DND-41 (cell line): ENCODE data around the gene AIFM1.

Experiments used
- ATAC-seq: fragments of 200-7000 bp; cut with Tn5 transposase; 3 replicates; pipeline ENCODE4 v1.9.1; 2021; ENCODE audit warnings: low read depth; ENCODE audit not compliant: insufficient read depth
- DNase-seq: peaks from one replicate; pipeline ENCODE4 v3.0.0-alpha.2; 2020
- H2AFZ ChIP-seq: 2 replicates; pipeline ENCODE4 v1.6.0; 2012; ENCODE audit warnings: low read depth, low read length
- H3K27ac ChIP-seq: 2 replicates; pipeline ENCODE4 v1.5.1; 2012; ENCODE audit warnings: low read length, inconsistent platforms
- H3K27me3 ChIP-seq: fragments of 200-600 bp; sonication (generic); 2 replicates; pipeline ENCODE4 v1.6.0; 2012; ENCODE audit warnings: low read length, mild to moderate bottlenecking, inconsistent platforms; ENCODE audit not compliant: insufficient read depth, poor library complexity
- H3K36me3 ChIP-seq: 2 replicates; pipeline ENCODE4 v1.5.1; 2012; ENCODE audit warnings: low read length, inconsistent platforms; ENCODE audit not compliant: insufficient read depth
- H3K4me1 ChIP-seq: 2 replicates; pipeline ENCODE4 v1.5.1; 2012; ENCODE audit warnings: mild to moderate bottlenecking, low read length; ENCODE audit not compliant: insufficient read depth
- H3K4me2 ChIP-seq: 2 replicates; pipeline ENCODE4 v1.6.0; 2012; ENCODE audit warnings: mild to moderate bottlenecking, moderate library complexity, low read length, inconsistent platforms; ENCODE audit not compliant: insufficient read depth
- H3K4me3 ChIP-seq, 2 experiments: fragments of 200-600 bp in 1 of 2; shearing (Covaris generic) in 1 of 2; 2 replicates each; pipeline ENCODE4 v1.5.1; 2012 to 2016; ENCODE audit warnings: inconsistent platforms in 2 of 2, low read length in 2 of 2, mild to moderate bottlenecking in 2 of 2, low read depth in 1 of 2, moderate library complexity in 1 of 2
- H3K79me2 ChIP-seq: 2 replicates; pipeline ENCODE4 v1.6.0; 2012; ENCODE audit warnings: low read length, inconsistent platforms; ENCODE audit not compliant: insufficient read depth
- H3K9ac ChIP-seq: 2 replicates; pipeline ENCODE4 v1.6.0; 2012; ENCODE audit warnings: low read depth, mild to moderate bottlenecking, inconsistent platforms, low read length, moderate library complexity
- H3K9me3 ChIP-seq: 2 replicates; pipeline ENCODE4 v1.5.1; 2012; ENCODE audit warnings: low read length, moderate library complexity, mild to moderate bottlenecking, inconsistent platforms; ENCODE audit not compliant: insufficient read depth, severe bottlenecking
- H4K20me1 ChIP-seq: 2 replicates; pipeline ENCODE4 v1.6.0; 2012; ENCODE audit warnings: low read length; ENCODE audit not compliant: insufficient read depth
- EZH2 ChIP-seq: IDR thresholded peaks from 3 replicates; pipeline ENCODE4 v1.6.1; 2012; ENCODE audit warnings: borderline replicate concordance, low read depth, mild to moderate bottlenecking, moderate library complexity, low read length, inconsistent platforms; ENCODE audit not compliant: severe bottlenecking
- TF ChIP-seq, protein P1 (sequence below): IDR thresholded peaks from 2 replicates; pipeline ENCODE4 v1.5.1; 2012; ENCODE audit warnings: borderline replicate concordance, low read length, moderate library complexity, mild to moderate bottlenecking; ENCODE audit not compliant: poor library complexity, severe bottlenecking; ENCODE audit errors: extremely low read depth

Gene AIFM1

DNA sequence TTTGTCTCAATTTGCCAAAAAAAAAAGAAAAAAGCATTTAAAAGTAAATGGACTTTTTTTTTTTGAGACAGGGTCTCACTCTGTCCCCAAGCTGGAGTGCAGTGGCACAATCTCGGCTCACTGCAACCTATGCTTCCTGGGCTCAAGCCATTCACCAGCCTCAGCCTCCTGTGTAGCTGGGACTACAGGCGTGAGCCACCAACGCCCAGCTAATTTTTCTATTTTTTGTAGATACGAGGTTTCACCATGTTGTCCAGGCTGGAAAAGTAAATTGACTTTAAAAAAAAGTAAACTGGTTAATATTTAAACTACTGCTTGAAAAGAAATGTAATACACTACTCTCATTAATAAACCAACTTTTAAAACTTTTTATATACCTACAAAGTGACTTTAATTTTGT lies 5.9 kb downstream of the AIFM1 start:
- H3K79me2 ChIP-seq = peaks cover 69% of the 10 kb centered on the region
- no peak overlapping the region for H3K4me2 ChIP-seq
- H4K20me1 ChIP-seq = no peaks in the 10 kb centered on the region; the same call in 1 of the 2 replicates
- H3K27me3 ChIP-seq = no peaks in the 10 kb centered on the region
- H3K9me3 ChIP-seq = no peaks in the 10 kb centered on the region
- H3K27ac ChIP-seq = no peak overlapping the region
- H3K9ac ChIP-seq = no peak overlapping the region
- DNase-seq = no peak
- no peak for ATAC-seq
- TF ChIP-seq, protein P1, sequence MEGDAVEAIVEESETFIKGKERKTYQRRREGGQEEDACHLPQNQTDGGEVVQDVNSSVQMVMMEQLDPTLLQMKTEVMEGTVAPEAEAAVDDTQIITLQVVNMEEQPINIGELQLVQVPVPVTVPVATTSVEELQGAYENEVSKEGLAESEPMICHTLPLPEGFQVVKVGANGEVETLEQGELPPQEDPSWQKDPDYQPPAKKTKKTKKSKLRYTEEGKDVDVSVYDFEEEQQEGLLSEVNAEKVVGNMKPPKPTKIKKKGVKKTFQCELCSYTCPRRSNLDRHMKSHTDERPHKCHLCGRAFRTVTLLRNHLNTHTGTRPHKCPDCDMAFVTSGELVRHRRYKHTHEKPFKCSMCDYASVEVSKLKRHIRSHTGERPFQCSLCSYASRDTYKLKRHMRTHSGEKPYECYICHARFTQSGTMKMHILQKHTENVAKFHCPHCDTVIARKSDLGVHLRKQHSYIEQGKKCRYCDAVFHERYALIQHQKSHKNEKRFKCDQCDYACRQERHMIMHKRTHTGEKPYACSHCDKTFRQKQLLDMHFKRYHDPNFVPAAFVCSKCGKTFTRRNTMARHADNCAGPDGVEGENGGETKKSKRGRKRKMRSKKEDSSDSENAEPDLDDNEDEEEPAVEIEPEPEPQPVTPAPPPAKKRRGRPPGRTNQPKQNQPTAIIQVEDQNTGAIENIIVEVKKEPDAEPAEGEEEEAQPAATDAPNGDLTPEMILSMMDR = no peak
- H3K4me3 ChIP-seq = no peak overlapping the region
- no peak overlapping the region for H2AFZ ChIP-seq
- peaks cover 24% of the 10 kb centered on the region for H3K4me1 ChIP-seq
- H3K36me3 ChIP-seq = peaks cover 16% of the 10 kb centered on the region

DNA sequence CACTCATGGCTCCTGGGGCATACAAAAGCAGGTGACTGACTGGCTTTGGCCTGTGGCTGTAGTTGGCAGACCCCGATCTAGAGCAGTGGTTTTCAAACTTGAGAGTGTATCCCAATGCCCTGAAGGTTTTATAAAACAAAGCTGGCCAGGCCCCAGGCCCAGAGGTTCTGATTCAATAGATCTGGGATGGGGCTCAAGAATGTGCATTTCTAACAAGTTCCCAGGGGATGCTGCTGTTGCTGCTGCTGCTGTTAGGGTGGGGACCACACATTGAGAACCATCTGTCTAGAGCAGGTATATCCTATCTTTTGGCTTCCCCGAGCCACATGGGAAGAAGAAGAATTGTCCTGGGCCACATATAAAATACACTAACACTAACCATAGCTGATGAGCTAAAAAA lies 7.3 kb downstream of the AIFM1 start:
- H3K4me2 ChIP-seq = no peak overlapping the region
- H3K27me3 ChIP-seq = no peaks in the 10 kb centered on the region
- DNase-seq = no peak

GRCh38 chrX:130155564-130155963 lies 10.1 kb downstream of the AIFM1 start:
- Histone ChIP-seq H2AFZ (no peak overlapping the region), H3K4me3 (no peak overlapping the region), H3K4me1 (no peaks in the 10 kb centered on the region), H3K79me2 (peaks cover 38% of the 10 kb centered on the region), H3K9me3 (no peaks in the 10 kb centered on the region), H3K27ac (no peak overlapping the region), H3K9ac (no peak overlapping the region), H3K36me3 (peaks cover 16% of the 10 kb centered on the region), H3K27me3 (no peaks in the 10 kb centered on the region), H4K20me1 (no peaks in the 10 kb centered on the region), H3K4me2 (no peak overlapping the region)
- no peak for DNase-seq
- no peak for TF ChIP-seq EZH2
- TF ChIP-seq, protein P1 = no peak
- ATAC-seq = no peak

More for the DNA sequence above, 7.3 kb downstream of the AIFM1 start:
- Histone ChIP-seq H3K27ac (no peak overlapping the region), H3K4me3 (no peak overlapping the region), H3K9me3 (no peaks in the 10 kb centered on the region), H4K20me1 (no peaks in the 10 kb centered on the region; the same call in 1 of the 2 replicates), H3K79me2 (peaks cover 59% of the 10 kb centered on the region), H3K36me3 (peaks cover 17% of the 10 kb centered on the region), H3K9ac (no peak overlapping the region), H2AFZ (no peak overlapping the region), H3K4me1 (peaks cover 11% of the 10 kb centered on the region)
- TF ChIP-seq, protein P1 = no peak
- TF ChIP-seq EZH2 = no peak
- no peak for ATAC-seq

GRCh38 chrX:130147631-130148030 lies 18.0 kb downstream of the AIFM1 start:
- no peak for ATAC-seq
- no peak overlapping the region for H3K27ac ChIP-seq
- no peak for DNase-seq
- no peaks in the 10 kb centered on the region for H3K27me3 ChIP-seq
- H2AFZ ChIP-seq = no peak overlapping the region
- no peaks in the 10 kb centered on the region for H4K20me1 ChIP-seq
- no peaks in the 10 kb centered on the region for H3K4me1 ChIP-seq
- H3K79me2 ChIP-seq = no peaks in the 10 kb centered on the region
- H3K9ac ChIP-seq = no peak overlapping the region
- no peaks in the 10 kb centered on the region for H3K9me3 ChIP-seq
- TF ChIP-seq EZH2 = no peak
- TF ChIP-seq, protein P1 = no peak
- H3K4me3 ChIP-seq = no peak overlapping the region
- H3K4me2 ChIP-seq = no peak overlapping the region
- H3K36me3 ChIP-seq = peaks cover 41% of the 10 kb centered on the region
